Vagina (tissue), 2 donors: ENCODE results near the gene MEGF9. TPM values are rescaled to one million over a fixed set of nuclear protein-coding genes. Genes with fewer than 3 reads are reported as not detected.
"Not testable (repeated sequence)": the region's sequence is repeated elsewhere in the genome, so short reads cannot be mapped to it uniquely, and the experiment has no call there.

Experiments used
- DNase-seq, 2 donors: peaks; one replicate each; pipeline ENCODE4 v3.0.0-alpha.2; 2017; ENCODE audit errors: extremely low spot score in 2 of 2
- H3K27ac ChIP-seq: fragments of 200-600 bp; sonication (generic); one replicate; pipeline ENCODE4 v1.5.1; 2019
- H3K27me3 ChIP-seq: fragments of 200-600 bp; sonication (generic); one replicate; pipeline ENCODE4 v1.5.1; 2019
- H3K36me3 ChIP-seq, 2 donors: fragments of 200-600 bp; sonication (generic); one replicate each; pipeline ENCODE4 v1.5.1; 2017 to 2019
- H3K4me1 ChIP-seq: fragments of 200-600 bp; sonication (generic); one replicate; pipeline ENCODE4 v1.5.1; 2019
- H3K4me3 ChIP-seq, 2 donors: fragments of 200-600 bp; sonication (generic); 1 replicate in 1 of 2; 2 replicates in 1 of 2; pipeline ENCODE4 v1.5.1; 2016 to 2019
- H3K9me3 ChIP-seq: fragments of 200-600 bp; sonication (generic); one replicate; pipeline ENCODE4 v1.5.1; 2019
- CTCF ChIP-seq, 3 experiments: fragments of 450-650 bp in 2 of 3; fragments of 200-600 bp in 1 of 3; sonication (generic) in 1 of 3; IDR thresholded peaks; one replicate each; pipeline ENCODE4 v1.5.1; 2017 to 2019; ENCODE audit warnings: antibody characterized with exemption in 3 of 3, mild to moderate bottlenecking in 2 of 3, moderate library complexity in 2 of 3
- POLR2A ChIP-seq, 2 donors: fragments of 450-650 bp; IDR thresholded peaks; one replicate each; pipeline ENCODE4 v1.6.1; 2017; ENCODE audit warnings: antibody characterized with exemption in 2 of 2, mild to moderate bottlenecking in 2 of 2, moderate library complexity in 2 of 2
- POLR2AphosphoS5 ChIP-seq, 2 donors: sonication (generic); formaldehyde crosslinking; IDR thresholded peaks; one replicate each; pipeline ENCODE4 v1.9.0; 2017; ENCODE audit warnings: antibody characterized with exemption in 2 of 2, mild to moderate bottlenecking in 2 of 2, low read depth in 1 of 2; ENCODE audit not compliant: insufficient read depth in 1 of 2
- intact Hi-C: fragments of 100-400 bp; cut with DNase I; formaldehyde crosslinking; loops from one replicate; pipeline ENCODE4 v1.15.1; 2023
- total RNA-seq: library from RNA; depleted of rRNA; stranded (reverse); fragments of >200 nt; gene quantifications from one replicate; pipeline ENCODE4 v1.2.3, GENCODE V29; 2016

MEGF9 gene
- total RNA-seq, 1 donor from 2014 or later = 17.7 TPM

DNA sequence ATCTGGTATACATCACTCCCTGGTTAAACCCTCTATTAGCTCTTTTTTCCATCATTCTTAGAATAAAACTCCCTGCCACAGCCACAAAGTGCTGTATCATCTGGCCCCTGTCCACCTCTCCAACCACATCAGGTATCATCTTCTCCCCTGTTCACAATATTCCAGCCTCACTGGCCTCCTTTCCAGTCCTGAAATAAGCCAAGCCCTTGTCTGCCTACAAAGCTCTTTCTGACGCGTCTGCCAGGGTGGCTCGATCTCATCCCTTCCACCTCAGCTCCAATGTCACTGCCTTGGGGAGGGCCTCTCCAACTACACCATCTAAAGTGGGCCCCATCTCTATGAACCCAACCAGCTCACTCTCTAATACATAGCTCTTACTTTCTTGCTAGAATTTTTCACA is 155.8 kb downstream of the MEGF9 start:
- Histone ChIP-seq H3K27ac (no peak overlapping the region), H3K9me3 (no peaks in the 10 kb centered on the region), H3K4me1 (no peaks in the 10 kb centered on the region), H3K36me3 (no peaks in the 10 kb centered on the region), H3K27me3 (no peaks in the 10 kb centered on the region), H3K4me3 (no peak overlapping the region)
- TF ChIP-seq CTCF (IDR thresholded peaks at IDR 0.05) (no peak), POLR2A (IDR thresholded peaks at IDR 0.05) (no peak), POLR2AphosphoS5 (IDR thresholded peaks at IDR 0.05; ENCODE audit: insufficient read depth in 1 of 2, low read depth in 1 of 2) (no peak)
- intact Hi-C loops = no loop called here
- DNase-seq = no peak

DNA sequence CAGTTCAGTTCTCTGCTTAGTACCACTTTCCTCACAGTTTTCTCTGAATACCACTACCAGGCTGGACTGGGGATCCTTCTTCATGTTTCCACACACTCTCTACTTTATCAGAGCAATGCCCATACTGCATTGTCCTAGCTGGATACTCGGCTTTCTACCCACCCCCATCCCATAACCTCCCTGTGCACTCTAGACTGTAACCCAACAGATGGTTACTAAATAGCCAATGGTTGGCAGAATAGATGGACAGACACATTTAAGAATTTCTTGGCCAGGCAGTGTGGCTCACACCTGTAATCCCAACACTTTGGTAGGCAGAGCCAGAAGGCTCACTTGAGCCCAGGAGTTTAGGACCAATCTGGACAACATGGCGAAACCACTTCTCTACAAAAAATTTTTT is 157.1 kb downstream of the MEGF9 start:
- Histone ChIP-seq H3K27me3 (no peaks in the 10 kb centered on the region), H3K4me3 (no peak overlapping the region), H3K9me3 (no peaks in the 10 kb centered on the region), H3K27ac (no peak overlapping the region), H3K4me1 (no peaks in the 10 kb centered on the region), H3K36me3 (no peaks in the 10 kb centered on the region)
- TF ChIP-seq POLR2A (IDR thresholded peaks at IDR 0.05) = no peak
- TF ChIP-seq CTCF (IDR thresholded peaks at IDR 0.05) = no peak
- TF ChIP-seq POLR2AphosphoS5 (IDR thresholded peaks at IDR 0.05; ENCODE audit: insufficient read depth in 1 of 2, low read depth in 1 of 2) = no peak
- no peak for DNase-seq
- intact Hi-C loops = no loop called here

- H3K4me3 ChIP-seq = no peak overlapping the region
- TF ChIP-seq CTCF (IDR thresholded peaks at IDR 0.05) = no peak
- TF ChIP-seq POLR2AphosphoS5 (IDR thresholded peaks at IDR 0.05; ENCODE audit: insufficient read depth in 1 of 2, low read depth in 1 of 2) = no peak
- no peak for TF ChIP-seq POLR2A (IDR thresholded peaks at IDR 0.05)
- H3K4me1 ChIP-seq = no peaks in the 10 kb centered on the region
- no peaks in the 10 kb centered on the region for H3K9me3 ChIP-seq
- no peaks in the 10 kb centered on the region for H3K36me3 ChIP-seq
- H3K27ac ChIP-seq = no peak overlapping the region
- no peaks in the 10 kb centered on the region for H3K27me3 ChIP-seq
- intact Hi-C loops = no loop called here
- DNase-seq = no peak
Measured at GRCh38 chr9:120556775-120557174, 157.5 kb downstream of the MEGF9 start.

- no peaks in the 10 kb centered on the region for H3K4me1 ChIP-seq
- H3K27me3 ChIP-seq = no peaks in the 10 kb centered on the region
- no peak for DNase-seq
- no peaks in the 10 kb centered on the region for H3K9me3 ChIP-seq
- H3K27ac ChIP-seq = no peak overlapping the region
- no peak overlapping the region for H3K4me3 ChIP-seq
- intact Hi-C loops = no loop called here
- H3K36me3 ChIP-seq = no peaks in the 10 kb centered on the region
- TF ChIP-seq POLR2AphosphoS5 (IDR thresholded peaks at IDR 0.05; ENCODE audit: insufficient read depth in 1 of 2, low read depth in 1 of 2) (no peak), POLR2A (IDR thresholded peaks at IDR 0.05) (no peak), CTCF (IDR thresholded peaks at IDR 0.05) (no peak)
Measured at GRCh38 chr9:120555839-120556238, 158.4 kb downstream of the MEGF9 start.

- intact Hi-C loops, H3K27ac ChIP-seq, DNase-seq, H3K9me3 ChIP-seq, H3K4me1 ChIP-seq, H3K4me3 ChIP-seq, H3K27me3 ChIP-seq: not testable (repeated sequence)
- peaks cover 0 to 20% of the 10 kb centered on the region in 2 donors for H3K36me3 ChIP-seq
Measured at GRCh38 chr9:120552210-120552704, 162.0 kb downstream of the MEGF9 start.

Other genes with a start within 250 kb of the MEGF9 start
- 54.5 TPM for gene CDK5RAP2, start 134.3 kb downstream of the MEGF9 start, total RNA-seq
- gene FBXW2, start 78.9 kb upstream of the MEGF9 start, total RNA-seq = 33.1 TPM
- gene PSMD5, start 128.5 kb upstream of the MEGF9 start, total RNA-seq = 27.5 TPM
- gene PHF19, start 162.7 kb upstream of the MEGF9 start, total RNA-seq = 44.9 TPM
- 6.9 TPM for gene TRAF1, start 212.3 kb upstream of the MEGF9 start, total RNA-seq